Sigmoid colon (tissue), 4 donors: ENCODE results near the gene FFAR1.

Experiments
- EP300 ChIP-seq, 4 donors: sonication (generic); formaldehyde crosslinking; IDR thresholded peaks; one replicate each; pipeline ENCODE4 v1.6.1; 2017; ENCODE audit warnings: antibody characterized with exemption in 4 of 4
- POLR2A ChIP-seq, 2 donors: fragments of 450-650 bp; IDR thresholded peaks; one replicate each; pipeline ENCODE4 v1.6.1; 2016; ENCODE audit warnings: antibody characterized with exemption in 2 of 2, mild to moderate bottlenecking in 2 of 2, moderate library complexity in 2 of 2

DNA sequence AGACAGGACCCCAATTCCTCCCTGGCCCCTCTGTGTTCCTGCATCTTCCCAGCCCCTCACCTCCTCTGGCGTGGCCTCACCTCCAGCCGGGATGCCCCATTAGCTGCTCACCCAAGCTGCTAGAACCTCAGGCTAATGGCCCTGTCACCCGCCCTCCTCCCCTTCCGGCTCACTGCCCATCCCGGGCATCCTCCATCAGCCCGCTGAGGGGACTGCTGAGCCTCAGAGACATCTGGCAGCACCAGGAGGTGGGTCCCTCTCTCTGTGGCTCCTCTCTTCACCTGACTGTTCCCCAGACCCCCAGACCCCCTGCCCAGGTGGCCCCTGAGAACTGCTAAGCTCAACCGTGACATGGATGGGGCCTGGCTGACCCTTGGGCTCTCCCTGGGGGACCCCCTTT is 2.9 kb downstream of the FFAR1 start:
- no peak for TF ChIP-seq POLR2A (IDR thresholded peaks at IDR 0.05)
- TF ChIP-seq EP300 (IDR thresholded peaks at IDR 0.05): no peak
